ENCODE results near the gene GDF7. TPM values are rescaled to one million over a fixed set of nuclear protein-coding genes. Genes with fewer than 3 reads are reported as not detected.

GDF7 gene
- total and polyA plus RNA-seq, 2 of the 4 experiments (the other 2 are of a cell fraction): under 0.01 to 0.02 TPM

- dilution Hi-C loops (cut with HindIII; ENCODE audit: low sequenced_read_pairs, unreplicated experiment): no loop called here
- H3K4me1 ChIP-seq (ENCODE audit: control insufficient read depth, insufficient read depth, low read length): peaks cover 5% of the 10 kb centered on the region
- H2BK15ac ChIP-seq (ENCODE audit: low read depth, low read length): no peak overlapping the region
- no peaks in the 10 kb centered on the region for H4K20me1 ChIP-seq (ENCODE audit: insufficient read depth, low read length)
- ATAC-seq (ENCODE audit: low read depth) (peak; percentile 66), DNase-seq (peak; percentile 61)
- H3K79me1 ChIP-seq (ENCODE audit: low read depth in 1 of 2, low read length in 2 of 2): no peaks in the 10 kb centered on the region; a peak in 1 of 4 replicates
- H3K56ac ChIP-seq (ENCODE audit: extremely low read depth, insufficient read depth, low read length): no peak overlapping the region
- H2AK5ac ChIP-seq (ENCODE audit: low read depth, low read length): no peak overlapping the region
- no peaks in the 10 kb centered on the region for H3K27me3 ChIP-seq (ENCODE audit: control insufficient read depth, insufficient read depth, low read length)
- H2AFZ ChIP-seq (replicated peaks; ENCODE audit: low read length, poor library complexity): no peak overlapping the region
- no peak overlapping the region for H3K4me2 ChIP-seq (ENCODE audit: low read depth, low read length)
- peaks cover 2% of the 10 kb centered on the region; the same call in 1 of the 2 replicates for H3K36me3 ChIP-seq (ENCODE audit: control insufficient read depth, insufficient read depth, low read length)
- no peak overlapping the region for H2AK9ac ChIP-seq (replicated peaks; ENCODE audit: low read depth, low read length, poor library complexity)
- no peak overlapping the region for H3K4ac ChIP-seq (ENCODE audit: low read depth, low read length)
- H3K14ac ChIP-seq (replicated peaks; ENCODE audit: low read depth, low read length): no peak overlapping the region
- POLR2A ChIA-PET (ENCODE audit: unreplicated experiment): no interaction called here
- no peak overlapping the region for H2BK20ac ChIP-seq (ENCODE audit: low read depth, low read length)
- no peak overlapping the region for H3K4me3 ChIP-seq (ENCODE audit: insufficient read depth, low read depth, low read length)
- H3K9ac ChIP-seq (ENCODE audit: low read depth, low read length): no peak overlapping the region
- no TSS peak for BruUV-seq (replicated peaks)
- in situ Hi-C loops (cut with MboI; ENCODE audit: low sequenced_read_pairs): no loop called here
- H4K8ac ChIP-seq (ENCODE audit: low read depth in 2 of 2, low read length in 2 of 2): no peak overlapping the region
- no peaks in the 10 kb centered on the region; the same call in 1 of the 2 replicates for H3K9me1 ChIP-seq (ENCODE audit: insufficient read depth, low read length)
- H4K5ac ChIP-seq (ENCODE audit: low read depth, low read length): no peak overlapping the region
- TF ChIP-seq CHD1 (IDR thresholded peaks at IDR 0.05; ENCODE audit: low read depth, low read length): no peak
- no peak for TF ChIP-seq SMC3 (IDR thresholded peaks at IDR 0.05; ENCODE audit: low read depth, low read length)
- TF ChIP-seq RAD21 (IDR thresholded peaks at IDR 0.05; ENCODE audit: low read length): no peak
- TF ChIP-seq BHLHE40 (IDR thresholded peaks at IDR 0.05; ENCODE audit: low read depth, low read length): no peak
- TF ChIP-seq CTCF (conservative IDR thresholded peaks at IDR 0.05; ENCODE audit: low read depth, low read length): no peak
- TF ChIP-seq MAFK (IDR thresholded peaks at IDR 0.05; ENCODE audit: low read depth, low read length): no peak
- TF ChIP-seq USF2 (IDR thresholded peaks at IDR 0.05; ENCODE audit: low read depth, low read length): no peak
- no peak for TF ChIP-seq MAZ (IDR thresholded peaks at IDR 0.05; ENCODE audit: borderline replicate concordance, low read depth, low read length)
- no peak for TF ChIP-seq ELK1 (IDR thresholded peaks at IDR 0.05; ENCODE audit: borderline replicate concordance, low read depth, low read length)
- no peak for TF ChIP-seq RFX5 (IDR thresholded peaks at IDR 0.05; ENCODE audit: low read depth, low read length)
- TF ChIP-seq FOS (IDR thresholded peaks at IDR 0.05; ENCODE audit: low read depth, low read length): no peak
- TF ChIP-seq MXI1 (IDR thresholded peaks at IDR 0.05; ENCODE audit: borderline replicate concordance, low read depth, low read length): no peak
- no peak for TF ChIP-seq POLR2A (IDR thresholded peaks at IDR 0.05; ENCODE audit: low read depth, low read length)
- no peak for TF ChIP-seq NFE2L2 (IDR thresholded peaks at IDR 0.05; ENCODE audit: low read depth, low read length)
- no peak for TF ChIP-seq CEBPB (IDR thresholded peaks at IDR 0.05; ENCODE audit: low read depth, low read length)
- TF ChIP-seq RCOR1 (IDR thresholded peaks at IDR 0.05; ENCODE audit: insufficient replicate concordance, low read length): no peak
- H3K9me3 ChIP-seq (ENCODE audit: control insufficient read depth, insufficient read depth, low read length): no peaks in the 10 kb centered on the region
- no peak overlapping the region for H3K18ac ChIP-seq (ENCODE audit: low read depth, low read length)
- no peak overlapping the region for H2BK5ac ChIP-seq (ENCODE audit: low read depth, low read length, poor library complexity, severe bottlenecking)
- no peak overlapping the region for H2BK120ac ChIP-seq (ENCODE audit: low read depth, low read length)
- H3K23ac ChIP-seq (ENCODE audit: low read depth, low read length): no peak overlapping the region
- intact Hi-C loops (cut with micrococcal nuclease): no loop called here
- no peak overlapping the region for H3K27ac ChIP-seq (ENCODE audit: insufficient read depth, low read length)
- no peak overlapping the region for H4K91ac ChIP-seq (ENCODE audit: insufficient read depth, low read depth, low read length)
- CTCF ChIA-PET: no interaction called here
Measured at GRCh38 chr2:20723543-20723942, 56.6 kb downstream of the GDF7 start.

Data from IMR-90 (cell line).